GM12872 (cell line): ENCODE results near the gene SPATA16.
A peak's percentile ranks its signal among the peaks of the same experiment; 100 is the strongest.

Experiments
- CTCF ChIP-seq: IDR thresholded peaks from 3 replicates; pipeline ENCODE4 v1.5.1; 2011; ENCODE audit warnings: low read depth, mild to moderate bottlenecking, low read length, moderate library complexity; ENCODE audit not compliant: insufficient read depth

The SPATA16 gene

DNA sequence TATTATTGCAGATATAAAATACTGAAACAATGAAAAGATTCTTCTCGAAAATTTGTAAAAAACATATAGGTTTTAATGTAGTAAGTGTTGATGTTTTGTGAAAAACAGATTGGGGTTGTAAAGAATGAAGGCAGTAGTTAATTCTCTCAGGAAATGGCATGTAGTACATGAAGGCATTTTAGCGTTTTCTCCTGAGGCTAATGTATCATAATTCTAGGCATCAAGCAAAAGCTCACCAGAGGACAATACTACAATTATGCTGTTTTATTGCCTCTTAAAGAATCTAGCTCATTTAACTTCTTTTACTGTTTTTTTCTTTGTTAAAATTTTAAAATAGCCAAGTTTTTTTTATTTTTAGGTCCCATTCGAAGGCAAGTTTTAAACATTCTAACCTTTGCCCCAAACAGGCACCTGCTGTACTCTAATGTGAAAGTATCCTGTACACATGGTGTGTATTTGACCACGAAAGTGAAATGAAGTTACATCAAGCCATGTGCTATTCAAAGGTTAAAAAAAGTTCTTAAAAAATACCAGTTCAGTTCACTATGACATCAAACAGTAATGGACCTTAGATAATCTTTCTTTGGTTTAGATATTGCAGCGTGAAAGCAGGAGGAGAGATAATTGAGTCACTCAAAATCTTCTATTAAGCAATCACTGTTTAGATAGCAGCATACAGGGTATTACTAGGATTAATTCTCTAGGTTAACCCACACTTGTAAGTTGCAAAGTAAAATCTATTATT, 227.0 kb downstream of the SPATA16 start:
- TF ChIP-seq CTCF: no peak

GRCh38 chr3:172911142-172911541, 229.9 kb downstream of the SPATA16 start:
- peak; percentile 24; the same call in 2 of the 3 replicates for TF ChIP-seq CTCF

GRCh38 chr3:172908771-172909270, 232.2 kb downstream of the SPATA16 start:
- TF ChIP-seq CTCF: no peak

DNA sequence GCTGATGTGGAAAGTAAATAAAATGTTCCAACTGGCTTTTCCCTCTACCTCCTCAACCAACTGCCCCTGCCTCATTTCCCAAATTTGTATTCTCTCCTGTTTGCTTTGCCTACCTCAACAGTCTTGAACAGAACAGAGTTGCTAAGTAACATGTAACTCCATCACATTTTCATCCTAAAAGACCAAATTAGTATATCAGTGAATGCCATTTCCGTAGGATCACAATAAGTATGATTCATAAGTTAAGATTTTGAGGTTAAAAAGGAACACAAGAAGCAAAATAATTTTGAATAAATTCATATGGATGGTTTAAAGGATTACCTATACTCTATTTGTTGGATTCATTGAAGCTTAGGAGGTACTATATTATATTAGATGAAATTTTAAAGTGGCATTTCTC, 235.6 kb downstream of the SPATA16 start:
- TF ChIP-seq CTCF: no peak

DNA sequence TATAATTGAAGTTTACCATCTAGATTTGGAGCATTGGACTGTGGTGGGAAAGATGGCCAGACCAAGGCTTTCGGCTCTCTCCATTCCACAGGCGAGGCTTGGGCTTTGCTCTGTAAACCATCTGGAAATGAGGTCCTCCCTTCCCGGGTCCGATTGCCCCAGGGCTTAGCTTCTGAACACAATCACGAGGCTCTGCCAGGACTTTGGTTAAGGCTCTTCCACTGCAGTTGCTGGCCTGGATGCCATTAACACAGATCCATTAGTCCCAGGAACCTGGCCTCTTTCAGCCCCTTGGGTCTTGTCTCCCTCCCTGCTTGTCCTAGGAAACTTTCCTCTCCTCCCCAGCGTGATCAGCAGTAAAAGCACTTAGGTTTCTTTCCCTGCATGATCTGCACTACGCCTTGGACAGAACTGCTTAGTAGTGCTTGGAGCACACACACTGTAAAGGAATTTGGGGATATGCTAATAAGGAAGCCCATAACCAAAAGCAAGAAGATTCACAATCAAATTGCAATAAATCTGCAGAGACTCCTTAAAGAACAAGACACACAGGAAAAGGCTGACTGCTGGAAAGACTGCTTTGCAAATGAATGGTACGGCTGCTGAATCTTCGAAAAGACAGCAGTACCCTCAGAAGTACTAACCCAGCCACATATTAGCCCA, 236.2 kb downstream of the SPATA16 start:
- no peak for TF ChIP-seq CTCF

GRCh38 chr3:172903642-172904320, 237.3 kb downstream of the SPATA16 start:
- TF ChIP-seq CTCF: no peak

DNA sequence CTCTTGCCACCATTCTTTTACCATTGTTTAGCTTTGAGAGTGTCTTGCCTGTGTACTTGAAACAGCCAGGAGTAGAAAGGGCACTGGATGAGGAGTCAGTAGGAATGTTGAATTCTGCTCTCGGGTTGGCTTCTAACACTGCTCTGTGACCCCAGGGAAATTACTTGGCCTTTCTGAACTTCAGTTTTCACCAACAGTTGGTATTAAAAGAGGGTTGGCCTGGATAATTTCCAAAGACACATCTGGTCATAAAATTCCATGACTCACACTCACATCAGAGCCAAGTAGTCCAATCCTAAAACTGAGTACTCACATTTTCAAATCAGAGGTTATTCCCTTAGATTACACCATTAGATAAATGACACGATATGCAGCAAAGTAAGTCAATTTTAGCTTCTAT, 248.9 kb downstream of the SPATA16 start:
- TF ChIP-seq CTCF: no peak
